ENCODE measurements around the gene MEIKIN.

- TF ChIP-seq CTCF (conservative IDR thresholded peaks at IDR 0.05): no peak
- TF ChIP-seq ZFX (IDR thresholded peaks at IDR 0.05): no peak
Measured at GRCh38 chr5:131767891-131768290, 177.6 kb downstream of the MEIKIN start.
